ENCODE results near the gene DAGLA. TPM values are rescaled to one million over a fixed set of nuclear protein-coding genes. Genes with fewer than 3 reads are reported as not detected.
"Not testable (repeated sequence)": the region's sequence is repeated elsewhere in the genome, so short reads cannot be mapped to it uniquely, and the experiment has no call there.

The DAGLA gene
- total and polyA plus RNA-seq, 7 donors: 0.57 to 5.1 (median 2.1) TPM

DNA sequence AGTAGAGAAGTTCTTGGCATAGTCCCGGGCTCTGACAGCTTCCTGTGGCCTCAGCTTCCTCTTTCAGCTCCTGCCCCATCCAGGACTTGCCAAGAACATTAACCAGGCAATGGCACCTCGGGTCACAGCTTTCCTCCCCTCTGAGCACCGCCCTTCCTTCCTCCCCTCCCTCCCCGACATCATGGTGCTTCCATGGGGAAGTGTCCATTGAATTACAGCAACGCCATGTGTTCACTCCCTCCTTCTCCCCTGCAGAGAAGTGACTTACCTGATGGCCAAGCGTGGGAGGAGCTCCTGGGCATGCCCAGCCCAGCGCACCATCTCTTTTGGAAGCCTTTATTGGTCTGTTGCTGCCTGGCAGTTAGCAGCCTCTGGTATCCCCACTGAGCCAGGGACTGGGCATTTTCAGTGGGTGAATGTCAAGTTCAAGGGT lies 25.8 kb upstream of the DAGLA start:
- no peaks in the 10 kb centered on the region for H3K27me3 ChIP-seq (ENCODE audit: insufficient read depth in 3 of 3, low read length in 2 of 3)
- no peaks in the 10 kb centered on the region for H3K36me3 ChIP-seq (ENCODE audit: insufficient read depth in 1 of 2, low read depth in 1 of 2)
- H3K4me3 ChIP-seq: no peak overlapping the region
- ATAC-seq: peak in 3 of 4 donors; percentile 25 to 72 (median 62)
- H3K4me1 ChIP-seq: no peaks in the 10 kb centered on the region
- 24 to 32% (median 31%) methylated on average over 7 of the region's 7 CpGs for WGBS, 3 donors
- no peak overlapping the region for H3K27ac ChIP-seq
- H3K9me3 ChIP-seq: no peaks in the 10 kb centered on the region
- TF ChIP-seq, protein P1, sequence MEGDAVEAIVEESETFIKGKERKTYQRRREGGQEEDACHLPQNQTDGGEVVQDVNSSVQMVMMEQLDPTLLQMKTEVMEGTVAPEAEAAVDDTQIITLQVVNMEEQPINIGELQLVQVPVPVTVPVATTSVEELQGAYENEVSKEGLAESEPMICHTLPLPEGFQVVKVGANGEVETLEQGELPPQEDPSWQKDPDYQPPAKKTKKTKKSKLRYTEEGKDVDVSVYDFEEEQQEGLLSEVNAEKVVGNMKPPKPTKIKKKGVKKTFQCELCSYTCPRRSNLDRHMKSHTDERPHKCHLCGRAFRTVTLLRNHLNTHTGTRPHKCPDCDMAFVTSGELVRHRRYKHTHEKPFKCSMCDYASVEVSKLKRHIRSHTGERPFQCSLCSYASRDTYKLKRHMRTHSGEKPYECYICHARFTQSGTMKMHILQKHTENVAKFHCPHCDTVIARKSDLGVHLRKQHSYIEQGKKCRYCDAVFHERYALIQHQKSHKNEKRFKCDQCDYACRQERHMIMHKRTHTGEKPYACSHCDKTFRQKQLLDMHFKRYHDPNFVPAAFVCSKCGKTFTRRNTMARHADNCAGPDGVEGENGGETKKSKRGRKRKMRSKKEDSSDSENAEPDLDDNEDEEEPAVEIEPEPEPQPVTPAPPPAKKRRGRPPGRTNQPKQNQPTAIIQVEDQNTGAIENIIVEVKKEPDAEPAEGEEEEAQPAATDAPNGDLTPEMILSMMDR (IDR thresholded peaks at IDR 0.05): no peak
- DNase-seq: peak; percentile 43 to 70
- intact Hi-C loops (cut with DNase I): no loop called here

- ATAC-seq; H3K9me3 ChIP-seq; DNase-seq; H3K27me3 ChIP-seq (ENCODE audit: insufficient read depth in 3 of 3, low read length in 2 of 3); intact Hi-C loops (cut with DNase I); H3K4me1 ChIP-seq; H3K36me3 ChIP-seq (ENCODE audit: insufficient read depth in 1 of 2, low read depth in 1 of 2); H3K27ac ChIP-seq; H3K4me3 ChIP-seq: not testable (repeated sequence)
- 77 to 83% (median 77%) methylated on average over 13 to 16 of the region's 17 CpGs for WGBS, 3 donors
These were observed 24.7 kb upstream of the DAGLA start for GRCh38 chr11:61655266-61656159.

DNA sequence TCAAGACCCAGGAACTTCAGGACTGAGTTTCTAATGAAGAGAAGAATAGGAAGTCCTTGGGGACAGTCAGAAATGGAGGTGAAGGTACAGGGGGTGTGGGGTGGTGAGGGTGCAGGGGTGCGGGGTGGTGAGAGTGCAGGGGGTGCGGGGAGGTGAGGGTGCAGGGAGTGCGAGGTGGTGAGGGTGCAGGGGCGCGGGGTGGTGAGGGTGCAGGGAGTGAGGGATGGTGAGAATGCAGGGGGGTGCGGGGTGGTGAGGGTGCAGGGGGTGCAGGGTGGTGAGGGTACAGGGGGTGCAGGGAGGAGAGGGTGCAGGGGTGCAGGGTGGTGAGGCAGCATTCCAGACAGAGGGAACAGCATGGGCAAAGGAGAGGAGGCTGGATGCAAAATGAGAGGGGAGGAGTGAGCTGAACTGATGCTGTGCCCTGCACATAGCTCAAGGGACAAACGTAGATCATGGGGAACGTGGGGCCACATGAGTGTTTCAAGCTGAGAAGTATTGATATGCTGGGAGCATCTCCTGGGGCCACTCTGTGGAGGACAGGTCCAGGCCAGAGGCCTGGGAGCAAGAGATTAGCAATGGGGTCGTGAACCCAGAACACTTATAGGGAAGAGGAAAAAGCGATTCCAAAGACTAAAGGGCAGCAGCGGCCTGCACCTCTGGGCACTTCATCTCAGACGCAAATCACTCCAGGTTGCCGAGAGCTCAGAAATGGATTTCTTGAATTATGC lies 23.7 kb upstream of the DAGLA start:
- 93% methylated on average over 12 to 13 of the region's 13 CpGs for WGBS, 3 donors
- no peaks in the 10 kb centered on the region for H3K36me3 ChIP-seq (ENCODE audit: insufficient read depth in 1 of 2, low read depth in 1 of 2)
- no peak overlapping the region for H3K27ac ChIP-seq
- no peaks in the 10 kb centered on the region for H3K4me1 ChIP-seq
- no peaks in the 10 kb centered on the region for H3K9me3 ChIP-seq
- intact Hi-C loops (cut with DNase I): no loop called here
- TF ChIP-seq, protein P1 (IDR thresholded peaks at IDR 0.05): no peak
- no peak overlapping the region for H3K4me3 ChIP-seq
- no peak for ATAC-seq
- peak in 1 of 2 donors; percentile 15 for DNase-seq
- H3K27me3 ChIP-seq (ENCODE audit: insufficient read depth in 3 of 3, low read length in 2 of 3): no peaks in the 10 kb centered on the region

DNA sequence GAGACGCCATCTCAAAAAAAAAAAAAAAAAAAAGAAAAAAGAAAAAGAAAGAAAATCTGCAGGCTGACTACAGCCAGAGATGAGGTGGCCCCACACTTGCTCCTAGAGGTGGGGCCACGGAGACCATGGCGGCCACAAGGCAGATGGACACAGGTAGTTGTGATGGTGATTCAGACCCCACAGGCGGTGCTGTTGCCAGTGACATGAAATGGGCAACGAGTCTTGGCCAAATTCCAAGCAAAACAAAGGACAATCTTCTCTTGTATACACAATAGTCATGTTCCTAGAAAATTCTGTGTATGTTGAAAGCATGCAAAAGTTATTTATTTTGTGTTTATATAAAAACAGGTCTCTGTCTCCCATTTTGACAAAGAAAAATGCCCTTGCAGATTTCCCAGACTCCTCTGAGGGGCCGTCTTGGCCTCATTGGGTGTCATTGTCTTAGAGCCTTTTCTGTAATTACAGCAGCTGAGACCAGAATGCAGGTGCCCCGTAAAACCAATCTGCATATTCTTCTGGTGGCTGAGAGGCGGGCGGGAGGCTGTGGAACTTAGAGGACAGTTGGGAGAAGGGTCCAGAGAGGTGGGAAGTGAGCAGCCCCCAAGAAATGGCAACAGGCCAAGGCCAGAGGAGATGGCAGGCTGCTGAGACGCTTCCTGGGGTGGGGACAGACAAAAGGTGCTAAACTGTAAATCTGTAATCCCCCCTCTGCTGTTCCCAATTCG lies 22.5 kb upstream of the DAGLA start:
- TF ChIP-seq, protein P1 (IDR thresholded peaks at IDR 0.05): no peak
- H3K36me3 ChIP-seq (ENCODE audit: insufficient read depth in 1 of 2, low read depth in 1 of 2): no peaks in the 10 kb centered on the region
- WGBS, 3 donors: 74 to 81% (median 77%) methylated on average over 11 of the region's 11 CpGs

More for the DNA sequence above, 22.5 kb upstream of the DAGLA start:
- H3K4me3 ChIP-seq: no peak overlapping the region
- no peaks in the 10 kb centered on the region for H3K9me3 ChIP-seq
- DNase-seq (peak in 1 of 2 donors; percentile 23), ATAC-seq (no peak)
- no peak overlapping the region for H3K27ac ChIP-seq
- H3K4me1 ChIP-seq: no peaks in the 10 kb centered on the region
- no peaks in the 10 kb centered on the region for H3K27me3 ChIP-seq (ENCODE audit: insufficient read depth in 3 of 3, low read length in 2 of 3)
- intact Hi-C loops (cut with DNase I): no loop called here
